ENCODE data around the gene NDUFB10. TPM values are rescaled to one million over a fixed set of nuclear protein-coding genes. Genes with fewer than 3 reads are reported as not detected.

The NDUFB10 gene
- total and polyA plus RNA-seq, 10 of the 15 experiments (the other 5 are each of a cell fraction or from before 2014, with no cell fraction given) = 52.2 to 319 (median 130) TPM

GRCh38 chr16:1947369-1947670 is 12.0 kb upstream of the NDUFB10 start (continued):
- no peak for TF ChIP-seq E4F1 (IDR thresholded peaks at IDR 0.05; ENCODE audit: borderline replicate concordance, partially characterized antibody)
- no peak for TF ChIP-seq RAD51 (IDR thresholded peaks at IDR 0.05)
- TF ChIP-seq LARP7 (IDR thresholded peaks at IDR 0.05) = no peak
- TF ChIP-seq IKZF1 (conservative IDR thresholded peaks at IDR 0.05) = no peak
- no peak for TF ChIP-seq SREBF1 (IDR thresholded peaks at IDR 0.05; ENCODE audit: low read length)
- TF ChIP-seq E2F8 (IDR thresholded peaks at IDR 0.05; ENCODE audit: low read depth, partially characterized antibody) = no peak

DNA sequence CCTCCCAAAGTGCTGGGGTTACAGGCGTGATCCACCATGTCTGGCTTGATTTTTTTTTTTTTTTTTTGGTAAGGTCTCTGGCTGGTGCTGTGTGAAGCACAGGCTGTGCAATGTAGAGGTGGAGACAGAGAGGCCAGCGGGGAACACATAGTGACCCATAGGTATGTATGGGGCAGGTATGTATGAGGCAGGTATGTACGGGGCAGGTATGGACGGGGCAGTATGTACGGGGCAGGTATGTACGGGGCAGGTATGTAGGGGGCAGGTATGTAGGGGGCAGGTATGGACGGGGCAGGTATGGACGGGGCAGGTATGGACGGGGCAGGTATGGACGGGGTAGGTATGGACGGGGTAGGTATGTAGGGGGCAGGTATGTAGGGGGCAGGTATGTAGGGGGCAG is 9.8 kb upstream of the NDUFB10 start:
- intact Hi-C loops (cut with micrococcal nuclease; ENCODE audit: unreplicated experiment) (no loop called here), in situ Hi-C loops (cut with MboI) (no loop called here)
- DNase-seq (ENCODE audit: low read depth, low spot score) = no peak
- H3K36me3 ChIP-seq (ENCODE audit: control insufficient read depth in 2 of 2, insufficient read depth in 2 of 2, low read length in 1 of 2) = no peaks in the 10 kb centered on the region
- H3K27ac ChIP-seq (ENCODE audit: control insufficient read depth, insufficient read depth) = no peak overlapping the region
- H4K20me1 ChIP-seq (ENCODE audit: control insufficient read depth, insufficient read depth) = no peaks in the 10 kb centered on the region
- ChIA-PET CTCF (no interaction called here), SMC1A (ENCODE audit: uncharacterized antibody, unreplicated experiment) (no interaction called here), RAD21 (ENCODE audit: unreplicated experiment) (no interaction called here), POLR2A (interaction anchor here (0.7 kb wide), 1 partner anchor 39 kb away, joined by 4 read pairs; no protein-coding TSS in a partner anchor)
- no peaks in the 10 kb centered on the region for H3K79me2 ChIP-seq (ENCODE audit: control insufficient read depth, insufficient read depth, low read length)
- no peaks in the 10 kb centered on the region; a peak in 1 of 4 replicates for H3K27me3 ChIP-seq (replicated peaks in 1 of 2; ENCODE audit: control insufficient read depth in 2 of 2, insufficient read depth in 2 of 2, low read length in 1 of 2)
- no peaks in the 10 kb centered on the region for H3K9me3 ChIP-seq (replicated peaks; ENCODE audit: control insufficient read depth, insufficient read depth, low read length)
- no peak overlapping the region for H2AFZ ChIP-seq (ENCODE audit: control insufficient read depth, low read depth, low read length)
- BruUV-seq (replicated peaks) = no TSS peak
- 81% methylated on average over 10 of the region's 11 CpGs for whole genome bisulfite sequencing (ENCODE audit: insufficient coverage, insufficient replicate concordance, low lambda C conversion rate, missing lambda C conversion rate)
- H3K4me2 ChIP-seq (ENCODE audit: control insufficient read depth, insufficient read depth) = no peak overlapping the region
- no peak overlapping the region for H3K9ac ChIP-seq (ENCODE audit: control insufficient read depth, insufficient read depth, low read length)
- H3K4me3 ChIP-seq = no peak overlapping the region
- no peaks in the 10 kb centered on the region for H3K4me1 ChIP-seq (ENCODE audit: control insufficient read depth, insufficient read depth, low read length)
- no peak for ATAC-seq
- FAIRE-seq = no peak
- TF ChIP-seq, protein P1, sequence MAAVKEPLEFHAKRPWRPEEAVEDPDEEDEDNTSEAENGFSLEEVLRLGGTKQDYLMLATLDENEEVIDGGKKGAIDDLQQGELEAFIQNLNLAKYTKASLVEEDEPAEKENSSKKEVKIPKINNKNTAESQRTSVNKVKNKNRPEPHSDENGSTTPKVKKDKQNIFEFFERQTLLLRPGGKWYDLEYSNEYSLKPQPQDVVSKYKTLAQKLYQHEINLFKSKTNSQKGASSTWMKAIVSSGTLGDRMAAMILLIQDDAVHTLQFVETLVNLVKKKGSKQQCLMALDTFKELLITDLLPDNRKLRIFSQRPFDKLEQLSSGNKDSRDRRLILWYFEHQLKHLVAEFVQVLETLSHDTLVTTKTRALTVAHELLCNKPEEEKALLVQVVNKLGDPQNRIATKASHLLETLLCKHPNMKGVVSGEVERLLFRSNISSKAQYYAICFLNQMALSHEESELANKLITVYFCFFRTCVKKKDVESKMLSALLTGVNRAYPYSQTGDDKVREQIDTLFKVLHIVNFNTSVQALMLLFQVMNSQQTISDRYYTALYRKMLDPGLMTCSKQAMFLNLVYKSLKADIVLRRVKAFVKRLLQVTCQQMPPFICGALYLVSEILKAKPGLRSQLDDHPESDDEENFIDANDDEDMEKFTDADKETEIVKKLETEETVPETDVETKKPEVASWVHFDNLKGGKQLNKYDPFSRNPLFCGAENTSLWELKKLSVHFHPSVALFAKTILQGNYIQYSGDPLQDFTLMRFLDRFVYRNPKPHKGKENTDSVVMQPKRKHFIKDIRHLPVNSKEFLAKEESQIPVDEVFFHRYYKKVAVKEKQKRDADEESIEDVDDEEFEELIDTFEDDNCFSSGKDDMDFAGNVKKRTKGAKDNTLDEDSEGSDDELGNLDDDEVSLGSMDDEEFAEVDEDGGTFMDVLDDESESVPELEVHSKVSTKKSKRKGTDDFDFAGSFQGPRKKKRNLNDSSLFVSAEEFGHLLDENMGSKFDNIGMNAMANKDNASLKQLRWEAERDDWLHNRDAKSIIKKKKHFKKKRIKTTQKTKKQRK (IDR thresholded peaks at IDR 0.05; ENCODE audit: low read depth, low read length) = no peak
- TF ChIP-seq, protein P2, sequence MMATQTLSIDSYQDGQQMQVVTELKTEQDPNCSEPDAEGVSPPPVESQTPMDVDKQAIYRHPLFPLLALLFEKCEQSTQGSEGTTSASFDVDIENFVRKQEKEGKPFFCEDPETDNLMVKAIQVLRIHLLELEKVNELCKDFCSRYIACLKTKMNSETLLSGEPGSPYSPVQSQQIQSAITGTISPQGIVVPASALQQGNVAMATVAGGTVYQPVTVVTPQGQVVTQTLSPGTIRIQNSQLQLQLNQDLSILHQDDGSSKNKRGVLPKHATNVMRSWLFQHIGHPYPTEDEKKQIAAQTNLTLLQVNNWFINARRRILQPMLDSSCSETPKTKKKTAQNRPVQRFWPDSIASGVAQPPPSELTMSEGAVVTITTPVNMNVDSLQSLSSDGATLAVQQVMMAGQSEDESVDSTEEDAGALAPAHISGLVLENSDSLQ (IDR thresholded peaks at IDR 0.05) = no peak
- no peak for TF ChIP-seq BACH1 (IDR thresholded peaks at IDR 0.05; ENCODE audit: borderline replicate concordance)
- TF ChIP-seq YY1 (IDR thresholded peaks at IDR 0.05; ENCODE audit: low read depth, low read length) = no peak
- TF ChIP-seq IRF3 (IDR thresholded peaks at IDR 0.05) = no peak
- TF ChIP-seq ZNF622 (IDR thresholded peaks at IDR 0.05) = no peak
- TF ChIP-seq NR2C2 (IDR thresholded peaks at IDR 0.05; ENCODE audit: borderline replicate concordance, control insufficient read depth, insufficient read length, low read depth) = no peak
- no peak for TF ChIP-seq YBX1 (IDR thresholded peaks at IDR 0.05)

Measured in GM12878 (cell line).